HEK293 (cell line): Measurements from ENCODE around the gene ITPKB.
A peak's percentile ranks its signal among the peaks of the same experiment; 100 is the strongest.

Experiments used
- CTCF ChIA-PET: fragments of 350-600 bp; formaldehyde crosslinking; extraction: SDS; loops from one replicate; lab custom pipeline; 2021; ENCODE audit warnings: antibody characterized with exemption; lab: Yijun Ruan, JAX
- POLR2A ChIA-PET: fragments of 300-600 bp; formaldehyde crosslinking; extraction: SDS; loops from one replicate; lab custom pipeline; 2020; ENCODE audit warnings: antibody characterized with exemption, inconsistent platforms; lab: Yijun Ruan, JAX
- H3K27ac ChIP-seq: fragments of 200-500 bp; sonication (Bioruptor generic); 2 replicates; pipeline ENCODE4 v1.5.1; 2014; ENCODE audit warnings: low read depth, low read length, control low read depth, inconsistent platforms; ENCODE audit errors: extremely low read depth
- H3K36me3 ChIP-seq, 2 experiments: fragments of 200-500 bp in 1 of 2; sonication (Bioruptor generic) in 1 of 2; 1 replicate in 1 of 2; 2 replicates in 1 of 2; pipeline ENCODE4 v1.5.1; 2014 to 2017; ENCODE audit warnings: inconsistent platforms in 2 of 2, low read length in 2 of 2; ENCODE audit not compliant: control insufficient read depth in 2 of 2, insufficient read depth in 1 of 2
- H3K4me1 ChIP-seq: fragments of 200-500 bp; sonication (Bioruptor generic); 2 replicates; pipeline ENCODE4 v1.5.1; 2014; ENCODE audit warnings: mild to moderate bottlenecking, low read length, inconsistent platforms; ENCODE audit not compliant: control insufficient read depth, insufficient read depth
- H3K4me3 ChIP-seq: 2 replicates; pipeline ENCODE4 v1.5.1; 2011; ENCODE audit warnings: low read depth, mild to moderate bottlenecking, control low read depth, low read length, moderate library complexity
- H3K9me3 ChIP-seq: fragments of 200-500 bp; sonication (Bioruptor generic); 2 replicates; pipeline ENCODE4 v1.5.1; 2014; ENCODE audit warnings: low read depth, low read length, inconsistent platforms; ENCODE audit not compliant: control insufficient read depth, insufficient read depth
- KLF1 ChIP-seq: fragments of 450-650 bp; formaldehyde crosslinking; IDR thresholded peaks from 2 replicates; pipeline ENCODE4 v1.5.1; 2016; ENCODE audit warnings: missing biosample characterization, missing genetic modification characterization
- ZEB2 ChIP-seq: fragments of 450-650 bp; formaldehyde crosslinking; IDR thresholded peaks from 2 replicates; pipeline ENCODE4 v1.5.1; 2016; ENCODE audit warnings: missing biosample characterization, missing genetic modification characterization
- ZNF274 ChIP-seq, 2 experiments: fragments of 200-500 bp in 1 of 2; fragments of 450-650 bp in 1 of 2; sonication (Bioruptor generic) in 1 of 2; formaldehyde crosslinking in 1 of 2; IDR thresholded peaks; 2 replicates each; pipeline versions ENCODE4 v1.5.1 to v1.6.1; 2014 to 2016; ENCODE audit warnings: borderline replicate concordance in 1 of 2, inconsistent platforms in 1 of 2, low read length in 1 of 2, missing biosample characterization in 1 of 2, missing genetic modification characterization in 1 of 2
- ZNF335 ChIP-seq: fragments of 450-650 bp; formaldehyde crosslinking; conservative IDR thresholded peaks from 2 replicates; pipeline ENCODE4 v1.5.1; 2016; ENCODE audit warnings: missing biosample characterization, missing genetic modification characterization
- ZSCAN23 ChIP-seq: fragments of 450-650 bp; formaldehyde crosslinking; IDR thresholded peaks from 2 replicates; pipeline ENCODE4 v1.5.1; 2016; ENCODE audit warnings: missing biosample characterization, missing genetic modification characterization
- TF ChIP-seq, protein P1 (sequence below): fragments of 450-650 bp; formaldehyde crosslinking; conservative IDR thresholded peaks from 2 replicates; pipeline ENCODE4 v1.5.1; 2016; ENCODE audit warnings: low read depth, missing biosample characterization, missing genetic modification characterization
- TF ChIP-seq, protein P2 (sequence below): fragments of 450-650 bp; formaldehyde crosslinking; IDR thresholded peaks from 2 replicates; pipeline ENCODE4 v1.5.1; 2017; ENCODE audit warnings: missing biosample characterization, missing genetic modification characterization
- TF ChIP-seq, protein P3 (sequence below): fragments of 450-650 bp; formaldehyde crosslinking; IDR thresholded peaks from 2 replicates; pipeline ENCODE4 v1.5.1; 2017; ENCODE audit warnings: missing biosample characterization, mild to moderate bottlenecking, missing genetic modification characterization, moderate library complexity
- TF ChIP-seq, protein P4 (sequence below): fragments of 450-650 bp; formaldehyde crosslinking; IDR thresholded peaks from 2 replicates; pipeline ENCODE4 v1.5.1; 2016; ENCODE audit warnings: missing biosample characterization, missing genetic modification characterization, borderline replicate concordance

Gene ITPKB

DNA sequence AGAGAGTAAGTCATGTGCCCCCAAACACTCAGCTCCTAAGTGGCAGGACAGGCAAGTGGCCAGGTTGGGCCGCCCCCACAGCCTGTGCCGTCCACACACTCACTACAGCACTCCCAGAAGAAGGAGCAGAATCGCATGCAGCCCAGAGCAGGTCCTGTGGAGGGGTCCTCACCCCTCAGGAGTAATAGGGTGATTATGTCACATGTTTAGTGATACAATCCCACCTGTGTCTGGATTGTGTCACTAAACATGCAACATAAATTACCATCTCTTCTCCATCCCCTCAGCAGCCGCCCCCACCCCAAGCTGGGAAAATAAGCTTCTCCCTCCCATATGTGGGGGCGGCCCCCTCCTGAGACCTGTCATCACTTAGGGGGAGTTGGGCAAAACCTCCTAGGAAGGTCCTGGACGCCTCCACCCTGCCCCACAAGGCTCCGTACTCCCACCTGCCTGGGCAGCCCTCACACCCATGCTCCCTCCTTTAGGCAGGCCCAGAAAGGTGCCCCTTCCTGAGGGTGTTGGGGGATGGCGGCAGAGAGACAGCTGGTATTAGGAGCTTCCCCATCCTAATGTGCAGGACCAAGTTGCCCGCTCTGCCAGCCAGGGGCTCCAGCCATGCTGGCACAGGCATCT is 133.6 kb downstream of the ITPKB start (continued):
- TF ChIP-seq ZNF274 (IDR thresholded peaks at IDR 0.05; ENCODE audit: low read length) (no peak), ZNF274 (tag by site-specific recombination; IDR thresholded peaks at IDR 0.05; ENCODE audit: borderline replicate concordance) (no peak), ZSCAN23 (tag by site-specific recombination) (no peak), ZEB2 (tag by site-specific recombination) (no peak)
- TF ChIP-seq, protein P1, sequence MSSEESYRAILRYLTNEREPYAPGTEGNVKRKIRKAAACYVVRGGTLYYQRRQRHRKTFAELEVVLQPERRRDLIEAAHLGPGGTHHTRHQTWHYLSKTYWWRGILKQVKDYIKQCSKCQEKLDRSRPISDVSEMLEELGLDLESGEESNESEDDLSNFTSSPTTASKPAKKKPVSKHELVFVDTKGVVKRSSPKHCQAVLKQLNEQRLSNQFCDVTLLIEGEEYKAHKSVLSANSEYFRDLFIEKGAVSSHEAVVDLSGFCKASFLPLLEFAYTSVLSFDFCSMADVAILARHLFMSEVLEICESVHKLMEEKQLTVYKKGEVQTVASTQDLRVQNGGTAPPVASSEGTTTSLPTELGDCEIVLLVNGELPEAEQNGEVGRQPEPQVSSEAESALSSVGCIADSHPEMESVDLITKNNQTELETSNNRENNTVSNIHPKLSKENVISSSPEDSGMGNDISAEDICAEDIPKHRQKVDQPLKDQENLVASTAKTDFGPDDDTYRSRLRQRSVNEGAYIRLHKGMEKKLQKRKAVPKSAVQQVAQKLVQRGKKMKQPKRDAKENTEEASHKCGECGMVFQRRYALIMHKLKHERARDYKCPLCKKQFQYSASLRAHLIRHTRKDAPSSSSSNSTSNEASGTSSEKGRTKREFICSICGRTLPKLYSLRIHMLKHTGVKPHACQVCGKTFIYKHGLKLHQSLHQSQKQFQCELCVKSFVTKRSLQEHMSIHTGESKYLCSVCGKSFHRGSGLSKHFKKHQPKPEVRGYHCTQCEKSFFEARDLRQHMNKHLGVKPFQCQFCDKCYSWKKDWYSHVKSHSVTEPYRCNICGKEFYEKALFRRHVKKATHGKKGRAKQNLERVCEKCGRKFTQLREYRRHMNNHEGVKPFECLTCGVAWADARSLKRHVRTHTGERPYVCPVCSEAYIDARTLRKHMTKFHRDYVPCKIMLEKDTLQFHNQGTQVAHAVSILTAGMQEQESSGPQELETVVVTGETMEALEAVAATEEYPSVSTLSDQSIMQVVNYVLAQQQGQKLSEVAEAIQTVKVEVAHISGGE (tag by site-specific recombination), result no peak
- TF ChIP-seq, protein P2, sequence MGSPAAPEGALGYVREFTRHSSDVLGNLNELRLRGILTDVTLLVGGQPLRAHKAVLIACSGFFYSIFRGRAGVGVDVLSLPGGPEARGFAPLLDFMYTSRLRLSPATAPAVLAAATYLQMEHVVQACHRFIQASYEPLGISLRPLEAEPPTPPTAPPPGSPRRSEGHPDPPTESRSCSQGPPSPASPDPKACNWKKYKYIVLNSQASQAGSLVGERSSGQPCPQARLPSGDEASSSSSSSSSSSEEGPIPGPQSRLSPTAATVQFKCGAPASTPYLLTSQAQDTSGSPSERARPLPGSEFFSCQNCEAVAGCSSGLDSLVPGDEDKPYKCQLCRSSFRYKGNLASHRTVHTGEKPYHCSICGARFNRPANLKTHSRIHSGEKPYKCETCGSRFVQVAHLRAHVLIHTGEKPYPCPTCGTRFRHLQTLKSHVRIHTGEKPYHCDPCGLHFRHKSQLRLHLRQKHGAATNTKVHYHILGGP (tag by site-specific recombination), result no peak

DNA sequence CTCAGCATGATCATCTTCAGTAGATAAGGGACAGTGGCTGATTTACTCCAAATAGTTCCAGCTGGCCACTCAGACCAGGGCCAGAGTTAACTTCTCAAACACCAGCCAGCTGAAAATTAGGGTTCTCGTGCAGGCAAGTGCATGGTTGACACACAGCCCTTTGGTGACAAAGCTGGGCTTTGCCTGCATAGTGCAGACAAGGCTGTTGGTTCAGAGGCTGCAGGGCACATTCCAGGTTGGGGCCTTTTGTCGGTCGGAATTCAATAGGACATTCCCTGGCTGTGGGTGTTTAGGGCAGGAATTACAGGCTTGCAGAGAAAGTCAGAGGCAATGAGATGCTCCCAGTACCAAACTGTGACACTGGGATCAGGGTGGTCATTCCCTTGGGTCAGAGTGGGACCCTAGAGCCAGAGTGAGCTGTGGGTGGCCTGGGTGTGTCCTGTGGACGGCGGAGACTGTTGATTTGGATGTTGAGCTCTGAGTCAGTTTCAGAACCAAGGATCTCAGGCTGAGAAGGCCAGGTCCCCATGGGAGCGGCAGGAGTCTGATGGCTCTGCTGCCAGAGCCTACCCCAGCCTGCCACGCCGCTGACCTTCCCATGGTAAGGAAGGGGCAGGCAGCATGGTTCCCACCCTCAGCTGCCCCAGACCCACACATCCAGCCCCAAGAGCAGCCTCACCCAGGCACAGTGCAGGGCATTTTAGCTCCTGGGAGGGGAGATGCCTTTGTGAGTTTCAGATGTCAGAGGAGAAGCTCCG is 134.3 kb downstream of the ITPKB start:
- H3K36me3 ChIP-seq, result no peaks in the 10 kb centered on the region
- TF ChIP-seq, protein P3, sequence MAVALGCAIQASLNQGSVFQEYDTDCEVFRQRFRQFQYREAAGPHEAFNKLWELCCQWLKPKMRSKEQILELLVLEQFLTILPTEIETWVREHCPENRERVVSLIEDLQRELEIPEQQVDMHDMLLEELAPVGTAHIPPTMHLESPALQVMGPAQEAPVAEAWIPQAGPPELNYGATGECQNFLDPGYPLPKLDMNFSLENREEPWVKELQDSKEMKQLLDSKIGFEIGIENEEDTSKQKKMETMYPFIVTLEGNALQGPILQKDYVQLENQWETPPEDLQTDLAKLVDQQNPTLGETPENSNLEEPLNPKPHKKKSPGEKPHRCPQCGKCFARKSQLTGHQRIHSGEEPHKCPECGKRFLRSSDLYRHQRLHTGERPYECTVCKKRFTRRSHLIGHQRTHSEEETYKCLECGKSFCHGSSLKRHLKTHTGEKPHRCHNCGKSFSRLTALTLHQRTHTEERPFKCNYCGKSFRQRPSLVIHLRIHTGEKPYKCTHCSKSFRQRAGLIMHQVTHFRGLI (tag by site-specific recombination), result peak; percentile 81
- TF ChIP-seq KLF1 (tag by site-specific recombination) (0 out of 2 replicates have a peak, but pooled peaks have one; percentile 2), ZNF335 (tag by site-specific recombination) (peak; percentile 48; the same call in 1 of the 2 replicates)
- TF ChIP-seq, protein P4, sequence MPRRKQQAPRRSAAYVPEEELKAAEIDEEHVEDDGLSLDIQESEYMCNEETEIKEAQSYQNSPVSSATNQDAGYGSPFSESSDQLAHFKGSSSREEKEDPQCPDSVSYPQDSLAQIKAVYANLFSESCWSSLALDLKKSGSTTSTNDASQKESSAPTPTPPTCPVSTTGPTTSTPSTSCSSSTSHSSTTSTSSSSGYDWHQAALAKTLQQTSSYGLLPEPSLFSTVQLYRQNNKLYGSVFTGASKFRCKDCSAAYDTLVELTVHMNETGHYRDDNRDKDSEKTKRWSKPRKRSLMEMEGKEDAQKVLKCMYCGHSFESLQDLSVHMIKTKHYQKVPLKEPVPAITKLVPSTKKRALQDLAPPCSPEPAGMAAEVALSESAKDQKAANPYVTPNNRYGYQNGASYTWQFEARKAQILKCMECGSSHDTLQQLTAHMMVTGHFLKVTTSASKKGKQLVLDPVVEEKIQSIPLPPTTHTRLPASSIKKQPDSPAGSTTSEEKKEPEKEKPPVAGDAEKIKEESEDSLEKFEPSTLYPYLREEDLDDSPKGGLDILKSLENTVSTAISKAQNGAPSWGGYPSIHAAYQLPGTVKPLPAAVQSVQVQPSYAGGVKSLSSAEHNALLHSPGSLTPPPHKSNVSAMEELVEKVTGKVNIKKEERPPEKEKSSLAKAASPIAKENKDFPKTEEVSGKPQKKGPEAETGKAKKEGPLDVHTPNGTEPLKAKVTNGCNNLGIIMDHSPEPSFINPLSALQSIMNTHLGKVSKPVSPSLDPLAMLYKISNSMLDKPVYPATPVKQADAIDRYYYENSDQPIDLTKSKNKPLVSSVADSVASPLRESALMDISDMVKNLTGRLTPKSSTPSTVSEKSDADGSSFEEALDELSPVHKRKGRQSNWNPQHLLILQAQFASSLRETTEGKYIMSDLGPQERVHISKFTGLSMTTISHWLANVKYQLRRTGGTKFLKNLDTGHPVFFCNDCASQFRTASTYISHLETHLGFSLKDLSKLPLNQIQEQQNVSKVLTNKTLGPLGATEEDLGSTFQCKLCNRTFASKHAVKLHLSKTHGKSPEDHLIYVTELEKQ (tag by site-specific recombination), result no peak
- TF ChIP-seq, all 188 proteins: peak for 3
- Histone ChIP-seq H3K4me1 (no peaks in the 10 kb centered on the region), H3K9me3 (no peaks in the 10 kb centered on the region), H3K27ac (no peak overlapping the region), H3K4me3 (no peak overlapping the region)
- ChIA-PET CTCF (interaction anchor here (0.5 to 6.7 kb wide), 6 partner anchors 20 to 213 kb away, joined by 3 to 84 read pairs (median 4); partner anchors contain the start of gene STUM), POLR2A (interaction anchor here (0.8 to 0.9 kb wide), 2 partner anchors 271 to 335 kb away, joined by 3 read pairs; partner anchors contain the start of gene COQ8A)
